Activated CD8-positive, alpha-beta memory T cell treated with anti-CD3 and anti-CD28 coated beads, Interleukin-2, amount 50 U/mL, for 1 hour (primary cell): Measurements from ENCODE around the gene FAM187B.
A peak's percentile ranks its signal among the peaks of the same experiment; 100 is the strongest.
"Not testable (repeated sequence)": the region's sequence is repeated elsewhere in the genome, so short reads cannot be mapped to it uniquely, and the experiment has no call there.

ENCODE experiments used
- DNase-seq: peaks from one replicate; pipeline ENCODE4 v3.0.0-alpha.2; 2020; ENCODE audit errors: extremely low read depth

Gene FAM187B

DNA sequence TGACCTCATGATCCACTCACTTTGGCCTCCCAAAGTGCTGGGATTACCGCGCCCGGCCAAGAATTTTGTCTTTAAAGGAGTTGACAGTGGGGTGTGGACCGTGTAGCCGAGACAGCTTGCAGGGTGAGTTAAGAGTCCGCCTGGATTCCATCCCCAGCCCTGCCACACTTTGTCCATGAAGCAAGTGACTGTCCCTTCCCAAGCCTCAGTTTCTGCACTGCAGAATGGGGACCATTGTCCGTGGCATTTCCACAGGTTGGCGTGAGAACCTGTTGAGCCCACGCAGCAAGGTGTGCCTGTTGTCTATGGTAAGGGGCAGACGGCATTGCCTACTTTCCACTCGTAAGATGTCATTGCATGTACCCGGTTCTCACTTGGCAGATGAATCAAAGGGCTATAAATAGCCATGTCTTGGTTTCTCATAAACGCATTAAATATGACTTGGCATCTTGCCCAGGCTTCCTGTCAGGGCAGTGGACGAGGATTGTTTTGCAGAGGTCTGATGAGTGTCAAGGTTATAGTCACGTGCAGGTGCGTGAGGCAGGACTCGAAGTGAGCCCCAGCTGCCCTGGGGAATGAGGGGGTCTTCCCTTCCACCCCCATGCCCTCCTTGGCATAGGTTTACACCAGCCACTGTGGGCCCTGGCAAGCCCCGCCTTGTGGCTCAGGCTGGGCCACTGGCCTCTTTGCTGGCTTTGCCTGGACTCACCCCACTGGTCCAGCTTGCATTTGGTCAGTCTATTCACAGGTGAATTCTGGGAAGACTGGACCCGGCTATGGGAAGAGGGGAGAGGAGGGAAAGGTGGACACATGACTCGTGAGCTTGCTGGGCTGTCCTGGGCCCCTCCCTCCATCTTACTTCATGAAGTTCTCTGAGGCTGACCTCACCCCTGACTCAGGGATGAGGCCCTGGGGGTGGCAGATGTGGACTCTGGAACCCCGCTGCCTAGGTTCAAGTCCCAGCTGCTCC, 14.6 kb downstream of the FAM187B start:
- DNase-seq: peak; percentile 96

DNA sequence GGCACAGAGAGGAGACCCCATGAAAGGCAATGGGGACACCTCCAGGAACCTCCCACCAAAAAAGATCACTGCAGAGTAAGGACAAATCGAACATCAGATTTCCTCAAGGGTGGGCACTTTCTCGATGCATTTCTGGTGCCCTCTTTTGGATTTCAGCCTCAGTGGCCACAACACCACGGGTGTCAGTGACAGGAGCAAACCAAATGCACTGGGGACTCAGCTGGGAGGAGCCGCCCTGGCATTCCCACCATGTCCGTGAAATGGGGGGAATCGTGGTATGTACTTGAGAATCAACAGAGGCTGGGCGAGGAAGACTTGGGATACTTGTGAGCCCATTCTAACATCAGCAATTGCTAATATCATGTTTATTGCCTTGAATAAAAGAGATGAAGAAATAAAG, 16.3 kb downstream of the FAM187B start:
- no peak for DNase-seq

DNA sequence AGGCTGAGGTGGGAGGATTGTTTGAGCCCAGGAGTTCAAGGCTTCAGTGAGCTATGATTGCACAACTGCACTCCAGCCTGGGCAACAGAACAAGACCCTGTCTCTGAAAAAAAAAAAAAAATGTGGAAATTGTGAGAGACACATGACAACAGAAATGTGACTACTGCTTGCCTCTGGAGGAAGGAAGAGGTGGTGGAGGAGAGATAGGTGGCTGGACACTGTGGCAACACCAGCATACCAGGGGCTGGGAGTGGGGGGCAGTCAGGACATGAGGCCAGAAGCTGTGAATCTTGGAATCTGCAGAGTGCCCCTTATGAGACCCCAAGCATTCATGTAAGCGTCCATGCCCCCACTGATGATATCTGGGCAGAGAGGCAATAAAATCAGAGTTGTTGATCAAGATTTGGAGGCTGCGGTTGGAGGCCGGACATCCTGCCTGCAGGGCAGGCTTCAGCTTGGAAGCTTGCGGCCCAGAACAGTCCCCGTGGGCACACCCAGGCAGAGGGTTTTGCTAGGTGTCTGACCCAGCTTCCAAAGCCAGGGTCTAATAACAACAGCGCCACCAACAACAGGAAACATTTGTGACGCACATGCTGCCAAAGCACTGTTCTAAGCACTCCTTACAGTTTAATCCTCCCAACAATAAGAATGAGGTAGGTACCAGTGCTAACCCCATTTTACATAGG, 16.9 kb downstream of the FAM187B start:
- peak; percentile 81 for DNase-seq

DNA sequence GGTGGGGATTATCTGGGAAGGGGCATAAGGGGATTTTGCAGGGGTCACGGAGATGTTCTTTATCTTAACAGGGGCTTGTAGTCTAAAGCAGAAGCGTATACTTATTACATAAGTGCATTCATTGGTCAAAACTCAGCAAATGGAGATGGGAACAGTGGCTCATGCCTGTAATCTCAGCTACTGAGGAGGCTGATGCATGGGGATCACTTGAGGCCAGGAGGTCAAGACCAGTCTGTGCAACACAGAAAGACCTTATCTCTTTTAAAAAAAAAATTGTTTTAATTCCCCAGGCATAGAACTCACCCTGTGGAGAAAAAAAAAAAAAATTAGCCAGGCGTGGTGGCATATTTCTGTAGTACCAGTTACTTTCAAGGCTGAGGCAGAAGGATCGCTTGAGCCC, 18.9 kb downstream of the FAM187B start:
- DNase-seq: no peak

DNA sequence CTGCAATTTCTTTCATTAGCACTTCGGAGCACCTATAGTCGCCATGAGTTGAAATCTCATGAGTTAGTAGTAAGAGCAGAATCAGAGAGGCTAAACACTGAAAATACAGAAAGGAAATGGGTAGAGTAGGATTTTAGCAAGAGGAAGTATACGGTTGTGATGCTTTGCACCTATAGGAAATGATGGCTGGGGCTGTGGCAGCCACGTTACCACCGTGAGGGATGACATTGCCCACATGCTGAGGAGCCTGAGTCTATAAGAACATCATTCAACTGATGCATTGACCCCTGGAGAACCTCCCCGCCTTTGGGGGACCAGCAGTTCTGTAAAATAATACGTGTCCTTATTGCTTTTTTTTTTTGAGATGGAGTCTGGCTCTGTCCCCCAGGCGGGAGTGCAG, 20.4 kb downstream of the FAM187B start:
- no peak for DNase-seq

- DNase-seq: peak; percentile 23
These were observed 21.1 kb downstream of the FAM187B start for GRCh38 chr19:35207391-35207871.

- DNase-seq: no peak
These were observed 21.7 kb downstream of the FAM187B start for GRCh38 chr19:35206855-35207254.

DNA sequence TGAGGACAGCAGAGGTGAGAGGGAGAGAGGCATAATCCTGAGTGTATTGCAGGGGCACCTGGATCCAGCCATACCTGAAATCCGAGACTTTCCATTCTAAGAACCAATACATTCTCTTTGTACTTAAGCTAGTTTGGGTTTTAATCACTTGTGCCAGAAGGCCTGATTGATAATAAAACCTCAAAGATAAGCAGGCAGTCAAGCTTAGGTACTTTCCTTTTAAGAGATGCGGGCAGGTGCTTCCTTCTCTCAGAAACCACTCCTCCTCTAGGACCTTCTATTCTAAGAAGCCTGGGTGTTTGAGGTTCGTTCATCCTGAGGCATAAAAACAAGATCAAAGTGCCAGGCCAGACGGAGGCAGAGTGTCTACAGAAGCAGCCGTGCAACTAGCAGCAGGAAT, 22.2 kb downstream of the FAM187B start:
- peak; percentile 44 for DNase-seq

GRCh38 chr19:35205733-35206323, 22.7 kb downstream of the FAM187B start:
- no peak for DNase-seq

DNA sequence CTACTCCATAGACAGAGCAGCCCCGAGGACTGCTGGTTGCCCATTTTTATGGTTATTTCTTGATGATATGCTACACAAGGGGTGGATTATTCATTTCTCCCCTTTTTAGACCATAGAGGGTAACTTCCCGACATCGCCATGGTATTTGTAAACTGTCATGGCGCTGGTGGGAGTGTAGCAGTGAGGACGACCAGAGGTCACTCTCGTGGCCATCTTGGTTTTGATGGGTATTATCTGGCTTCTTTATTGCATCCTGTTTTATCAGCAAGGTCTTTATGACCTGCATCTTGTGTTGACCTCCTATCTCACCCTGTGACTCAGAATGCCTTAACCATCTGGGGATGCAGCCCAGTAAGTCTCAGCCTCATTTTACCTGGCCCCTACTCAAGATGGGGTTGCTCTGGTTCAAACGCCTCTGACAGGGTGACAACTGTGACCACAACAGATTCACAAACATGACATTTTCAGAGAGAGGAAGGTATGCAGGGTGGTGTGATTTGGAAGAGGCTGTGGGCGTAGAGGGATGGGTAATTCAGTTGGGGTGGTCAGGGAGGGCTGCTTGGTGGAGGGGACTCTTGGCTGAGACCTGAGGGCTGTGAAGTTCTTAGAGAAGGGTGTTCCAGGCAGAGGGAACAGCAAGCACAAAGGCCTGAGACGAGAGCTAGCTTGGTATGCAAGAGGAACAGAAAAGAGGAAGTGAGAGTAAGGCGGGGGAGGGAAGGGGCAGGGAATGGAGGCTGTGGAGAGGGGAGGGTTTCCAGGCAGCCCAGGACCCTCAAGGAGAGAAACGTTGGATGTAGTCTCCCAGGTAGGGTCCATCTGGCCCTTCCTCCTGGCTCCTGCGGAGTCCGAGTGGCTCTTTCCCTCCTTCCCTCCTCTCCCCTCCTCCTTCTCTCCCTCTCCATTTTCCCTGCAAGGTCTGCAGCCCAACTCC, 23.5 kb downstream of the FAM187B start:
- no peak for DNase-seq

DNA sequence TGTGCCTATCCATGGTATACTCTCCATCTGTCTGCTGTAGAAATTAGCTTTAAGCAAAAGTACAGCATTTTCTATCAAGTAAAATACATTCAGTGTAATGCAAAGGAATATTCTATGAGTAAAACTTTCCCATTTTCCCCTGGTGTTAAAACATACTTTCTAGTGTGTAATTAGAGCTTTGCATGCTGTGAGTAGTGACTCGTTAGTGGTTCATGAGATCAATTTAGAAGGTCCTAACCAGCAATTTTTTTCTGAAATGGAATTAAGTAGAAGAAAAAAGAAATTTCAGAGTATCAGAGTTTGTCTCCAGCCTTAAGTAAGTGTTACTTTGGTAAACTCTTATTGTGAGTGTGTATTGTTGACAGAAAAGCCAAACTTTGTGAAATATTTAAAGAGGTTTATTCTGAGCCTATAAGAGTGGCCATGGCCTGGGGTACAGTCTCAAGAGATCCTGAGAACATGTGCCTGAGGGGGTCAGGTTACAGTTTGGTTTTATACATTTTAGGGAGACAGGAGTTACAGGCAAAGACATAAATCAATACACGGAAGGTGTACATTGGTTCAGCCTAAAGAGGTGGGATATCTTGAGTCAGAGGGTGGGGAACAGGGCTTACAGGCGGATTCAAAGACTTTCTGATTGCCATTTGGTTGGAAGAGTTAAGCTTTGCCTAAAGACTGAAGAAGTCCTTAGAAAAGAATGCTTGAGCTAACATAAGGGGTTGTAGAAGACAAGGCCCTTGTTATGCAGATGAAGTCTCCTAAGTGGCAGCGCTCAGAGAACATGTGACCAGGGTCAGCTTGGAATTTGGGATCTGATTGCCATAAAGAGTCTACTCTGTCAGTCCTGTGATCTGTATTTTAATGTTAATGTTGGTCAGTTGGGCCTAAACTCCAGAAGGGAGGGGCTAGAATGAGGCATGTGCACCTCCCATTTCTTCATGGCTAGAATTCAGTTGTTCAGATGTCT, 25.5 kb downstream of the FAM187B start:
- DNase-seq: no peak

DNA sequence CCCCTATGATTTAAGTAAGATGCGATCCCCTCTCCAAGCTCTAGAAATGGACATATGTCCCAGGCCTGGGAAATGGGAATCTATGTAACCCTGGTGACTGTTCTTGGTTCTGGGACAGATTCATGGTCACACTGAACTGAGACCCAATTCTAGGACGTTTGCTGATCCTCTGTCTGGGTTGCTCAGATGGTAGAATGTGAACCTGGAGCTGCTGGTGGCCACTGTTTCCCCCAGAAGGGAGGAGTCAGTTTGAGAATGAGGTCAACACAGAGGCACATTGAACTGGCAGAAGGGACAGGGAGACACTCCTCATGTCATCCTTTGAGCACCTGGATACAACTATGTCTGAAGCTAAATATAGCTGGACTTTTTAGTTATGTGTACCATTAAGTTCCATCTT, 29.1 kb downstream of the FAM187B start:
- DNase-seq: no peak

DNA sequence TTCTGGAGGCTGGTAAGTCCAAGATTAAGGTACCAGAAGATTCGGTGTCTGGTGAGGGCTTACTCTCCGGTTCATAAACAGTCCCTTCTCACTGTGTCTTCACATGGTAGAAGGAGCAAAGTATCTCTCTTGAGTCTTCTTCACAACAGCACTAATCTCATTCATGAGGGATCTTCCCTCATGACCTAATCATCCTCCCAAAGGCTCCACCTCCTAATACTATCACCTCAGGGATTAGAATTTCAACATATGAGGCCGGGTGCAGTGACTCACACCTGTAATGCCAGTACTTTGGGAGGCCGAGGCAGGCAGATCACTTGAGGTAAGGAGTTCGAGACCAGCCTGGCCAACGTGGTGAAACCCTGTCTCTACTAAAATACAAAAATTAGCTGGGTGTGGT, 31.7 kb downstream of the FAM187B start:
- not testable (repeated sequence) for DNase-seq

DNA sequence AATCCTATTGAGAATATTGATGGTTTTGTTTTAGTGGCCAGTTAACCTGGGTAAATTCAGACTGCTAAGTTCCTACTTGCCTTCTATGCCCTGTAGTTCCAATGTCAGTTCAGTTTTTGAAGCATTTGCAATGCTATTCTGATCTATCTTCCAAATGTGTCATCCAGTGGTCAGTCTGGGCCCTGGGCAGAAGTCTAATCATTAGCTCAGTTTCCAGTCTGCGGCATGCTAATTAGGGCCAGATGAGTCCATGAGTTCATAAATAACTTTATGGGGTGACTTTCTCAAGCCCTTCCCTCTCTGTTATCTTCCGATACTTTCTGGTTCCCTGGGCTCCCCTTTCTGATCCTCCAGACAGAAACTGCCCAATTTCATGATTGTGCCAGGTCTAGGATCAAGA, 32.7 kb downstream of the FAM187B start:
- no peak for DNase-seq

GRCh38 chr19:35194012-35194984, 34.2 kb downstream of the FAM187B start:
- DNase-seq: no peak

DNA sequence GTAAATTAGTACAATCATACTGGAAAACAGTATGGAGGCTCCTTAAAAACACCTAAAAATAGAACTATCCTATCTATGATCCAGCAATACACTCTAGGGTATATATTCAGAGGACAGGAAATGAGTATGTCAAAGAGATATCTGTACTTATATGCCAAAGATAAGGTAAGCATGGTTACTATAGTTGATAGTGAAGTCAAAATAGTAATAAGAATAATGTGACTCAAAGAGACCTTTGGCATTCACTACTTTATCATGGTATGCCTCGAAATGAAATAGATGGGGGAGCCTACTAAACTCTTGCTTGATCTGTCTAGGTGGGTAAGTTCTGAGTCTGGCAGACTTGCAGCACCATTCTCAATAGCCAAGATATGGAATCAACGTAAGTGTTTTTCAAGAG, 43.7 kb downstream of the FAM187B start:
- DNase-seq: no peak

GRCh38 chr19:35184267-35184666, 44.3 kb downstream of the FAM187B start:
- no peak for DNase-seq

GRCh38 chr19:35181387-35181786, 47.2 kb downstream of the FAM187B start:
- DNase-seq: no peak

DNA sequence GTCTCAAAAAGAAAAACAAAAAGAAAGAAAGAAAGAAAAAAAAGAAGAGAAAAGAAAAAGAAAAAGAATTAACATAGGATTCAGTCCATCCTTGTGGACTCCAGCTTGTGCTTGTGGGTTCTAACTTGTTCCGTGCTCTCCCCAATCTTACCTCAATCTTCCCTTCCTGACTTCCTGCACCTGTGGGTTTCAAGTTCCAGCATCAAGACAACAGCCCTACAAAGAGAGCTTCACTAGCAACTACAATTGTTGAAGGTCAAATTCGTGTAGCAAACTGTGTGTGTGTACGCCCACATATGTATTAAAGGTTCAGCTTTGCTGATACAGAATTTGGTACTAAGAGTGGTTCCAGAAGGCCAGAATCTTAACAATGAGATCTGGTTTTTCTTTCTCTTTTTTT, 48.7 kb downstream of the FAM187B start:
- no peak for DNase-seq
